Prostate gland (tissue), 2 donors: ENCODE results near the gene SLC6A14.

Experiments
- POLR2A ChIP-seq: fragments of 450-650 bp; IDR thresholded peaks from one replicate; pipeline ENCODE4 v1.6.1; 2016; ENCODE audit warnings: antibody characterized with exemption, mild to moderate bottlenecking
- POLR2AphosphoS5 ChIP-seq: sonication (generic); formaldehyde crosslinking; IDR thresholded peaks from one replicate; pipeline ENCODE4 v1.6.1; 2017; ENCODE audit warnings: antibody characterized with exemption
- TF ChIP-seq, protein P1 (sequence below), 4 experiments: fragments of 200-600 bp in 2 of 4; fragments of 450-650 bp in 2 of 4; sonication (generic) in 2 of 4; IDR thresholded peaks; 1 replicate in 3 of 4; 2 replicates in 1 of 4; pipeline ENCODE4 v1.5.1; 2016 to 2019; ENCODE audit warnings: antibody characterized with exemption in 4 of 4, mild to moderate bottlenecking in 2 of 4, moderate library complexity in 2 of 4

DNA sequence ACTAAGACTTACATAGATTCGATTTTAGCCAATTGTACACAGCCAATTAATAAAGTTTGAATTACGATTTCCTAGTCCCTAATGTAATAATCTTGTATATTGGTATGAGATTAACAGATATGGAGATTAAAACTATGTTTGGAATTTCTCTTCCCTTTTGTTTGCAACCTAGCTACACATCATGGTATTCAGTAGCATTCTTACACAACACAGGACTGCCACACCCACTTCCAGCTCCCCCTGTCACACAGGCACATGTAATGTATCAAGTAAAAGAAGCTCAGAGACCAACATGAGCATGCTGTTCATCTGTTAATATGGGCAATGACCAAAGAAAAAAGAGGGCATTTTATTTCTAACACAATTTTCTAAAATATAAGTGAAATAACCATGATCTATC is 12.8 kb downstream of the SLC6A14 start:
- TF ChIP-seq, protein P1, sequence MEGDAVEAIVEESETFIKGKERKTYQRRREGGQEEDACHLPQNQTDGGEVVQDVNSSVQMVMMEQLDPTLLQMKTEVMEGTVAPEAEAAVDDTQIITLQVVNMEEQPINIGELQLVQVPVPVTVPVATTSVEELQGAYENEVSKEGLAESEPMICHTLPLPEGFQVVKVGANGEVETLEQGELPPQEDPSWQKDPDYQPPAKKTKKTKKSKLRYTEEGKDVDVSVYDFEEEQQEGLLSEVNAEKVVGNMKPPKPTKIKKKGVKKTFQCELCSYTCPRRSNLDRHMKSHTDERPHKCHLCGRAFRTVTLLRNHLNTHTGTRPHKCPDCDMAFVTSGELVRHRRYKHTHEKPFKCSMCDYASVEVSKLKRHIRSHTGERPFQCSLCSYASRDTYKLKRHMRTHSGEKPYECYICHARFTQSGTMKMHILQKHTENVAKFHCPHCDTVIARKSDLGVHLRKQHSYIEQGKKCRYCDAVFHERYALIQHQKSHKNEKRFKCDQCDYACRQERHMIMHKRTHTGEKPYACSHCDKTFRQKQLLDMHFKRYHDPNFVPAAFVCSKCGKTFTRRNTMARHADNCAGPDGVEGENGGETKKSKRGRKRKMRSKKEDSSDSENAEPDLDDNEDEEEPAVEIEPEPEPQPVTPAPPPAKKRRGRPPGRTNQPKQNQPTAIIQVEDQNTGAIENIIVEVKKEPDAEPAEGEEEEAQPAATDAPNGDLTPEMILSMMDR (IDR thresholded peaks at IDR 0.05) = no peak
- TF ChIP-seq POLR2AphosphoS5 (no peak), POLR2A (no peak)
